Stimulated activated naive CD8-positive, alpha-beta T cell treated with anti-CD3 and anti-CD28 coated beads, Interleukin-15, amount 100 ng/mL, for 72 hours (primary cell): Measurements from ENCODE around the gene HIF3A.

Source experiments
- ATAC-seq: fragments of 150-1000 bp; cut with Tn5 transposase; 2 replicates; pipeline ENCODE4 v1.10.0; 2021; ENCODE audit warnings: mild to moderate bottlenecking, moderate library complexity
- DNase-seq, 2 donors: peaks; one replicate each; pipeline ENCODE4 v3.0.0; 2021 to 2022
- H3K27ac Mint-ChIP-seq, 2 donors: one replicate each; pipeline ENCODE4 v1.8.0; 2022; ENCODE audit warnings: mild to moderate bottlenecking in 2 of 2, mixed read lengths in 2 of 2, moderate library complexity in 2 of 2
- H3K27me3 Mint-ChIP-seq: one replicate; pipeline ENCODE4 v1.8.0; 2022; ENCODE audit warnings: mixed read lengths
- H3K4me1 Mint-ChIP-seq: one replicate; pipeline ENCODE4 v1.8.0; 2022; ENCODE audit warnings: mild to moderate bottlenecking, mixed read lengths
- H3K4me3 Mint-ChIP-seq, 2 donors: one replicate each; pipeline ENCODE4 v1.8.0; 2022; ENCODE audit warnings: mild to moderate bottlenecking in 2 of 2, mixed read lengths in 2 of 2, moderate library complexity in 1 of 2
- H3K9me3 Mint-ChIP-seq, 2 donors: one replicate each; pipeline ENCODE4 v1.8.0; 2022; ENCODE audit warnings: mixed read lengths in 2 of 2

The HIF3A gene

GRCh38 chr19:46340051-46340659 is 43.3 kb downstream of the HIF3A start:
- H3K9me3 Mint-ChIP-seq, result no peaks in the 10 kb centered on the region
- DNase-seq (no peak), ATAC-seq (no peak)
- no peak overlapping the region for H3K27ac Mint-ChIP-seq
- H3K4me3 Mint-ChIP-seq, result no peak overlapping the region
- no peaks in the 10 kb centered on the region for H3K4me1 Mint-ChIP-seq
- H3K27me3 Mint-ChIP-seq, result no peaks in the 10 kb centered on the region

GRCh38 chr19:46341937-46342336 is 45.1 kb downstream of the HIF3A start:
- H3K27ac Mint-ChIP-seq, result no peak overlapping the region
- DNase-seq (no peak), ATAC-seq (no peak)
- H3K4me3 Mint-ChIP-seq, result no peak overlapping the region
- no peaks in the 10 kb centered on the region for H3K9me3 Mint-ChIP-seq
- no peaks in the 10 kb centered on the region for H3K27me3 Mint-ChIP-seq
- H3K4me1 Mint-ChIP-seq, result no peaks in the 10 kb centered on the region

GRCh38 chr19:46344363-46344762 is 47.5 kb downstream of the HIF3A start:
- no peaks in the 10 kb centered on the region for H3K9me3 Mint-ChIP-seq
- H3K4me1 Mint-ChIP-seq, result peaks cover 22% of the 10 kb centered on the region
- H3K27ac Mint-ChIP-seq, result peak overlapping the region in 1 of 2 donors; percentile 23
- DNase-seq (no peak), ATAC-seq (no peak)
- no peak overlapping the region for H3K4me3 Mint-ChIP-seq
- H3K27me3 Mint-ChIP-seq, result no peaks in the 10 kb centered on the region

- no peaks in the 10 kb centered on the region for H3K9me3 Mint-ChIP-seq
- H3K4me3 Mint-ChIP-seq, result no peak overlapping the region
- ATAC-seq, result no peak
Observed at GRCh38 chr19:46345157-46345556, 48.3 kb downstream of the HIF3A start.

GRCh38 chr19:46346821-46347571 is 50.2 kb downstream of the HIF3A start, which contains the start of gene PPP5C:
Gene PPP5C, plus strand, starts transcription at chr19:46347087. Its CDS starts 10 bp downstream, at chr19:46347097.
- ATAC-seq (peak; percentile 78), DNase-seq (peak; percentile 90 to 93)
- H3K4me3 Mint-ChIP-seq, result peak within 1 kb of the TSS; percentile 87 to 91
- peaks cover 49% of the 10 kb centered on the region for H3K4me1 Mint-ChIP-seq
- no peaks in the 10 kb centered on the region for H3K27me3 Mint-ChIP-seq
- H3K27ac Mint-ChIP-seq, result peak within 1 kb of the TSS; percentile 93 to 94
- no peaks in the 10 kb centered on the region for H3K9me3 Mint-ChIP-seq

More at GRCh38 chr19:46345157-46345556, 48.3 kb downstream of the HIF3A start:
- Mint-ChIP-seq H3K27me3 (no peaks in the 10 kb centered on the region), H3K27ac (no peak overlapping the region), H3K4me1 (peaks cover 30% of the 10 kb centered on the region)
- no peak for DNase-seq

GRCh38 chr19:46347572-46347883 is 50.7 kb downstream of the HIF3A start:
- peak overlapping the region; percentile 87 to 91 for H3K4me3 Mint-ChIP-seq
- H3K27me3 Mint-ChIP-seq, result no peaks in the 10 kb centered on the region
- H3K27ac Mint-ChIP-seq, result peak overlapping the region; percentile 30 to 94
- ATAC-seq, result no peak
- H3K9me3 Mint-ChIP-seq, result no peaks in the 10 kb centered on the region
- H3K4me1 Mint-ChIP-seq, result peaks cover 51% of the 10 kb centered on the region
- no peak for DNase-seq

- Mint-ChIP-seq H3K4me3 (peak overlapping the region; percentile 87 to 91), H3K27ac (peak overlapping the region; percentile 91 to 94), H3K9me3 (no peaks in the 10 kb centered on the region), H3K4me1 (peaks cover 51% of the 10 kb centered on the region), H3K27me3 (no peaks in the 10 kb centered on the region)
- no peak for DNase-seq
- ATAC-seq, result no peak
Observed at GRCh38 chr19:46347985-46348384, 51.1 kb downstream of the HIF3A start.

GRCh38 chr19:46349311-46349993 is 52.6 kb downstream of the HIF3A start:
- Mint-ChIP-seq H3K4me1 (peaks cover 55% of the 10 kb centered on the region), H3K27ac (peak overlapping the region; percentile 74 to 98), H3K27me3 (no peaks in the 10 kb centered on the region), H3K9me3 (no peaks in the 10 kb centered on the region), H3K4me3 (peak overlapping the region; percentile 90 to 91)
- DNase-seq (no peak), ATAC-seq (no peak)

GRCh38 chr19:46350029-46350757 is 53.4 kb downstream of the HIF3A start:
- Mint-ChIP-seq H3K4me1 (peaks cover 63% of the 10 kb centered on the region), H3K4me3 (peak overlapping the region; percentile 90 to 91), H3K27me3 (no peaks in the 10 kb centered on the region), H3K27ac (peak overlapping the region; percentile 97 to 98), H3K9me3 (no peaks in the 10 kb centered on the region)
- DNase-seq, result peak in 1 of 2 donors; percentile 22
- ATAC-seq, result peak; percentile 2

GRCh38 chr19:46350758-46351159 is 53.9 kb downstream of the HIF3A start:
- peak overlapping the region; percentile 97 to 98 for H3K27ac Mint-ChIP-seq
- peak overlapping the region; percentile 90 to 91 for H3K4me3 Mint-ChIP-seq
- DNase-seq (peak in 1 of 2 donors; percentile 46), ATAC-seq (peak; percentile 44)
- no peaks in the 10 kb centered on the region for H3K9me3 Mint-ChIP-seq
- no peaks in the 10 kb centered on the region for H3K27me3 Mint-ChIP-seq
- H3K4me1 Mint-ChIP-seq, result peaks cover 68% of the 10 kb centered on the region

- DNase-seq (no peak), ATAC-seq (peak; percentile 24)
- no peaks in the 10 kb centered on the region for H3K9me3 Mint-ChIP-seq
- H3K4me1 Mint-ChIP-seq, result peaks cover 75% of the 10 kb centered on the region
- peak overlapping the region; percentile 90 to 91 for H3K4me3 Mint-ChIP-seq
- no peaks in the 10 kb centered on the region for H3K27me3 Mint-ChIP-seq
- peak overlapping the region; percentile 97 to 98 for H3K27ac Mint-ChIP-seq
Observed at GRCh38 chr19:46351241-46352041, 54.6 kb downstream of the HIF3A start.

- no peak for ATAC-seq
- DNase-seq, result no peak
- no peak overlapping the region for H3K4me3 Mint-ChIP-seq
- H3K9me3 Mint-ChIP-seq, result no peaks in the 10 kb centered on the region
- no peaks in the 10 kb centered on the region for H3K27me3 Mint-ChIP-seq
- H3K27ac Mint-ChIP-seq, result peak overlapping the region in 1 of 2 donors; percentile 91
- peaks cover 66% of the 10 kb centered on the region for H3K4me1 Mint-ChIP-seq
Observed at GRCh38 chr19:46353730-46354528, 57.1 kb downstream of the HIF3A start.

GRCh38 chr19:46355234-46356148 is 58.6 kb downstream of the HIF3A start:
- Mint-ChIP-seq H3K27ac (peak overlapping the region; percentile 59 to 84), H3K4me1 (peaks cover 52% of the 10 kb centered on the region), H3K27me3 (no peaks in the 10 kb centered on the region), H3K4me3 (peak overlapping the region in 1 of 2 donors; percentile 48), H3K9me3 (no peaks in the 10 kb centered on the region)
- peak; percentile 55 for ATAC-seq
- DNase-seq, result peak in 1 of 2 donors; percentile 29
